CD4-positive, alpha-beta T cell treated with Interleukin-21 for 1 hour (primary cell): ENCODE measurements around the gene HFM1.
"Not testable (repeated sequence)": the region's sequence is repeated elsewhere in the genome, so short reads cannot be mapped to it uniquely, and the experiment has no call there.

Experiments
- DNase-seq: peaks from one replicate; pipeline ENCODE4 v3.0.0-alpha.2; 2020

The HFM1 gene, protein sequence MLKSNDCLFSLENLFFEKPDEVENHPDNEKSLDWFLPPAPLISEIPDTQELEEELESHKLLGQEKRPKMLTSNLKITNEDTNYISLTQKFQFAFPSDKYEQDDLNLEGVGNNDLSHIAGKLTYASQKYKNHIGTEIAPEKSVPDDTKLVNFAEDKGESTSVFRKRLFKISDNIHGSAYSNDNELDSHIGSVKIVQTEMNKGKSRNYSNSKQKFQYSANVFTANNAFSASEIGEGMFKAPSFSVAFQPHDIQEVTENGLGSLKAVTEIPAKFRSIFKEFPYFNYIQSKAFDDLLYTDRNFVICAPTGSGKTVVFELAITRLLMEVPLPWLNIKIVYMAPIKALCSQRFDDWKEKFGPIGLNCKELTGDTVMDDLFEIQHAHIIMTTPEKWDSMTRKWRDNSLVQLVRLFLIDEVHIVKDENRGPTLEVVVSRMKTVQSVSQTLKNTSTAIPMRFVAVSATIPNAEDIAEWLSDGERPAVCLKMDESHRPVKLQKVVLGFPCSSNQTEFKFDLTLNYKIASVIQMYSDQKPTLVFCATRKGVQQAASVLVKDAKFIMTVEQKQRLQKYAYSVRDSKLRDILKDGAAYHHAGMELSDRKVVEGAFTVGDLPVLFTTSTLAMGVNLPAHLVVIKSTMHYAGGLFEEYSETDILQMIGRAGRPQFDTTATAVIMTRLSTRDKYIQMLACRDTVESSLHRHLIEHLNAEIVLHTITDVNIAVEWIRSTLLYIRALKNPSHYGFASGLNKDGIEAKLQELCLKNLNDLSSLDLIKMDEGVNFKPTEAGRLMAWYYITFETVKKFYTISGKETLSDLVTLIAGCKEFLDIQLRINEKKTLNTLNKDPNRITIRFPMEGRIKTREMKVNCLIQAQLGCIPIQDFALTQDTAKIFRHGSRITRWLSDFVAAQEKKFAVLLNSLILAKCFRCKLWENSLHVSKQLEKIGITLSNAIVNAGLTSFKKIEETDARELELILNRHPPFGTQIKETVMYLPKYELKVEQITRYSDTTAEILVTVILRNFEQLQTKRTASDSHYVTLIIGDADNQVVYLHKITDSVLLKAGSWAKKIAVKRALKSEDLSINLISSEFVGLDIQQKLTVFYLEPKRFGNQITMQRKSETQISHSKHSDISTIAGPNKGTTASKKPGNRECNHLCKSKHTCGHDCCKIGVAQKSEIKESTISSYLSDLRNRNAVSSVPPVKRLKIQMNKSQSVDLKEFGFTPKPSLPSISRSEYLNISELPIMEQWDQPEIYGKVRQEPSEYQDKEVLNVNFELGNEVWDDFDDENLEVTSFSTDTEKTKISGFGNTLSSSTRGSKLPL (N-terminal part only)

DNA sequence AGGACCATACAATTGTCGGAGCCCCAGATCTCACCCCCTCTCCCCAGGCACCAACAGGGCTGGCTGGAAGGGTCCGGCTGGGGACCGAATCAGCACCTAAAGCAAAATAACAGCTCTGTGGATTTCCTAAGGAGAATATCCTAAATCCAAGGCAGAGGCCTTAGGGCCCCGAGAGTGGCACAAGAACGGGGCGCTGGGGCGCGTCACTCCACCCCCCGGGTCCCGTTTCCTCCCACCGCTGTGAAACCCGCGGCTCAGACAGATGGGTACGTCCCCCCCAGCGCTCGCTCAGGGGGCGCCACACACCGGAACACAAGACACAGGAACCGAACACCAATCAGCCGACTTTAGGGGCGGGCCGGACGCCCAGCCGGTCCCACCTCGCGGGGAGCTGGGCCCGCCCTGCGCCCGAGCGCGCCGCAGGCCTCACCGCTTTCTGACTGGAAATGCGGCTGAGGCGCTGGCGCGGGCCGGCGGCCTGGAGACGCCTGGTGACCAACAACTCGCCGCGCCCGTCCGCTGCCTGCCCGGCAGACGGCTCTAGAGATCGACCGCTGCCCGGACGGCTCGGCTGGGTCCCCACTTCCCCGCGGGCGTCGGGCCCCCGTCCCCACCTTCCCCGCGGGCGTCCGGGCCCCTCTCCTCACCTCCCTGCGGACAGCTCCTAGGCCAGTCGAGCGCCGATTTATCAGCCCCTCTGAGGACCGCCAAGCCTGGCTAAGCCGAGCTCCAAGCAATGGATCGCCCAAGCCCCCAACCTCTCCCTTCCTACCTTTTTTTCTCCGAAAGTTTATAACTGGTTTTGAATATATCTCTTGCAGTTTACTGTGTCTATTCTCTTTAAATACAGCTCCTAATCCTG lies at the start of gene HFM1:
Gene HFM1 (minus strand): TSS at position 687 of the 862 bp plus-strand sequence. CDS start 3,755 bp downstream, outside the sequence.
- DNase-seq: peak; percentile 43

DNA sequence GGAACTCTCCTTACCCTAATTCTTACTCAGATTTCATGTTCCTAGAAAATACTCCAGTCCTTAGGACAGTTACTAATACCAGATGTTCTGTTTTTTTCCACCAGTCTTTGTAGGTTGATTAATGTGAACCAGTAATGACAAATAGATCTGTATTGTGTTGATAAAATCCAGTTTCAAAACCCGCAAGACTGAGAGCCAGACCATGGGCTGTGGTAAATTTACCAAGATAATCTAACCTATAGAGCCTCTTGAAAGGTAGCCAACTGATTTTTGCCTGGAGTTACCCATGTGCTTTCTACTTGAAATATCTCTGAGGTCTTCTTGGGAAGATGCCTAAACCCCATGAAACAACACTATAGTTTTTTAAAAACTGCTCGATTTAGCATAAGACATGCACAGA lies 49.5 kb upstream of the HFM1 start:
- no peak for DNase-seq

DNA sequence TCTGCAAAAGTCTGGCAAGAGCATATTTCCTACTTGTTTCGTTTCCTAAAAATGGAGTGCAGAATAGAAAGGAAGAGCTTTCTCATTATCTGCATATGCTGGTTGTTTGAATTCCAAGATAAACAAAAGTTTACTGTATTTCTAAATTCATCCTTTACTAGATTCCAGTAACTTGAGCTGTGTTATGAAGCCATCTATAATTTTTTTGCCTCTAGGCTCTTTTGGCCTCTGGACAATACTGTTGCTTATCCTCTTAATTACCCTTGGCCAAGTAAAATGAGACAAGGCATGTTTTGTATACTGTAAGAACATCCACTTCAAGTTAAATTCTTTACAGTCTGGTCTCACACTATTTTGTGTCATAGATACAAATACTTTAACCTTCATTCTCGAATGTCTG lies 45.6 kb upstream of the HFM1 start:
- DNase-seq: no peak

DNA sequence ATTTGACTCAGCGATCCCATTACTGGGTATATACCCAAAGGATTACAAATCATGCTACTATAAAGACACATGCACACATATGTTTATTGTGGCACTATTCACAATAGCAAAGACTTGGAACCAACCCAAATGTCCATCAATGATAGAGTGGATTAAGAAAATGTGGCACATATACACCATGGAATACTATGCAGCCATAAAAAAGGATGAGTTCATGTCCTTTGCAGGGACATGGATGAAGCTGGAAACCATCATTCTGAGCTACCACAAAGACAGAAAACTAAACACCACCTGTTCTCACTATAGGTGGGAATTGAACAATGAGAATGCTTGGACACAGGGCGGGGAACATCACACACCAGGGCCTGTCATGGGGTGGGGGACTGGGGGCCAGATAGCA lies 43.1 kb upstream of the HFM1 start:
- not testable (repeated sequence) for DNase-seq

DNA sequence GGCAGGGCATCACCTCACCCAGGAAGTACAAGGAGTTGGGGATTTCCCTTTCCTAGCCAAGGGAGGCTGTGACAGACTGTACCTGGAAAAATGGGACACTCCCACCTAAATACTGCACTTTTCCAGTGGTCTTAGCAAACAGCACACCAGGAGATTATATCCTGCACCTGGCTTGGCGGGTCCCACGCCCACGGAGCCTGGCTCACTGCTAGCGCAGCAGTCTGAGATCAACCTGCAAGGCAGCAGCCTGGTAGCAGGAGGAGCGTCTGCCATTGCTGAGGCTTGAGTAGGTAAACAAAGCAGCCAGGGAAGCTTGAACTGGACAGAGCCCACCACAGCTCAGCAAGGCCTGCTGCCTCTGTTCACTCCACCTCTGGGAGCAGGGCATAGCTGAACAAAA lies 37.3 kb upstream of the HFM1 start:
- not testable (repeated sequence) for DNase-seq

DNA sequence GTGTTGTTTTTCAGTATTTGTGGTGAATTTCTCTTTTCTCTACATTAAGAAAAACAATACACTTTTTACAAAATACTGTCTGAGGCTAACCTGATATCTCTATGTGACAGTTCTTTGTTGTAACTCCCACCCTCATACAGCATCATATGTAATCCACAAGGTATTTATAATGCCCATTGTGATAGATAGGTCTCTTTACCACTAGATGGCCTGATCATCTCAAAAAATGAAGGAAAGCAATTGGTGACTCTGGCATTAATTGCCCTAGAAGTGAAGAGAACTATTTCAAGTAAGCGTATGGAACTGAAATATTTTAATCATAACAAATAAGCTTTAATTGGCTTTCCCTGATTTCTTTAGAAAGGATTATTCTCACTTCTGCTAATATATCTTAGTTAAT lies 36.2 kb upstream of the HFM1 start:
- DNase-seq: no peak

DNA sequence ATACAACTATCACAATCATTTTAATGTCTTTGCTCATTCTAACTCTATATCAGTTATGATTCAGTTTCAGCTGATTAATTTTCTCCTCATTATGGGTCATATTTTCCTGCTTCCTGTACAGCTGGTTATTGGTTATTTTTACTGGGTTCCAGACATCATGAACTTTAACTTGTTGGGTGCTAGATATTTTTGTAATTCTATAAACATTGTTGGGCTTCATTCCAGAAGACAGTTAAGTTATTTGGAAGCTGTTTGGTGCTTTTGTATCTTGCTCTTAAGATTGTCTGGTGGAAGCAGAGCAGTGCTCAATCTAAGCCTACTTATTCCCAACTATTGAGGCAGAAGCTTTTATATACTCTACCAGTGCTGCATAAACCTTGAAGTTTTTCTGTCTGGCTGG lies 34.4 kb upstream of the HFM1 start:
- DNase-seq: no peak

DNA sequence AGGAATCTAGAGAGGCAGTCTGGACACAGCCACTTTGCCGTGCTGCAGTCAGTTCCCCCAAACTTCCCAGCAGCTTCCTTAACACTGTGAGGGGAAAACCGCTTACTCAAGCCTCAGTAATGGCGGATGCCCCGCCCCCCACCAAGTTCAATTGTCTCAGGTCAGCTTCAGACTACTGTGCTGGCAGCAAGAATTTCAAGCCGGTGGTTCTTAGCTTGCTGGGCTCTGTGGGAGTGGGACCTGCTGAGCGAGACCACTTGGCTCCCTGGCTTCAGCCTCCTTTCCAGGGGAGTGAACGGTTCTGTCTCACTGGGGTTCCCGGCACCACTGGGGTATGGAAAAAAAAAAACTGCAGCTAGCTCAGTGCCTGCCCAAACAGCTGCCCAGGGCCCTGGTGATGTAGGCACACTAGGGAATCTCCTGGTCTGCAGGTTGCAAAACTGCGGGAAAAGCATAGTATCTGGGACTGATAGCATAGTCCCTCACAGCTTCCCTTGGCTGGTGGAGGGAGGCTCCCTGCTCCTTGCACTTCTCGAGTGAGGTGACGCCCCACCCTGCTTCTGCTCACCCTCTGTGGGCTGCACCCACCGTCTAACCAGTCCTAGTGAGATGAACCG lies 23.7 kb upstream of the HFM1 start:
- no peak for DNase-seq

DNA sequence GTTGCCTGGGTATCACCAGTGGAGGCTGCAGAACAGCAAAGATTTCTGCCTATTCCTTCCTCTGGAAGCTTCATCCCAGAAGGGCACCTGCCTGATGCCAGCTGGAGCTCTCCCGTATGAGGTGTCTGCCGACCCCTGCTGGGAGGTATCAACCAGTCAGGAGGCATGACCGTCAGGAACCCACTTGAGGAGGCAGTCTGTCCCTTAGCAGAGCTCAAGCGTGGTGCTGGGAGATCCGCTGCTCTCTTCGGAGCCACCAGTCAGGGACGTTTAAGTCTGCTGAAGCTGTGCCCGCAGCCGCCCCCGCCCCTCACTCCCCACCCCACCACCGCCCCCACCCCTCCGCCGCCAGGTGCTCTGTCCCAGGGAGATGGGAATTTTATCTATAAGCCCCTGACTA lies 23.1 kb upstream of the HFM1 start:
- no peak for DNase-seq

DNA sequence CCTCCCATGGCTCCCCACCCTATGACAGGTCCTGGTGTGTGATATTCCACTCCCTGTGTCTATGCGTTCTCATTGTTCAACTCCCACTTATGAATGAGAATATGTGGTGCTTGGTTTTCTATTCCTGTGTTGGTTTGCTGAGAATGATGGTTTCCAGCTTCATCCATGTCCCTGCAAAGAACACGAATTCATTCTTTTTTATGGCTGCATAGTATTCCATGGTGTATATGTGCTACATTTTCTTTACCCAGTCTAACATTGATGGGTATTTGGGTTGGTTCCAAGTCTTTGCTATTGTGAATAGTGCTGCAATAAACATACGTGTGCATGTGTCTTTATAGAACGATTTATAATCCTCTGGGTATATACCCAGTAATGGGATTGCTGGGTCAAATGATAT lies 17.9 kb upstream of the HFM1 start:
- DNase-seq: not testable (repeated sequence)

DNA sequence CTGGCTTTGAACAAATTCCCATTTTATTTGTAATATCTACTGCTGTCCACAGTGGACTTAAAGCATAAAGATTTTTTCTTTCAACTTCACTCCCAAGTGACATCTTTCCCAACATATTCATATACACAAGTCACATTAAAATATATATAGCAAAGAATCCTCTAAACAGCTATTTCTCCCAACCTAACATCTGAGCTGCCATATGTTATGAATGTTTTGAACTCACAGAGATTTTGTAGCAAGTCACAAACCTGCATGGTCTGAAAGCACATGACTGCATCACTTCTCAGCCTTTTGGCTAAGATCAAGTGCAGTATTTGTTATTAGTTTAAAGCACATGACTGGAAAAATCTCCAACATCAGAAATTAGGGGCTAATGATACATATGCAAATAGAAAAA lies 7.7 kb upstream of the HFM1 start:
- DNase-seq: no peak

DNA sequence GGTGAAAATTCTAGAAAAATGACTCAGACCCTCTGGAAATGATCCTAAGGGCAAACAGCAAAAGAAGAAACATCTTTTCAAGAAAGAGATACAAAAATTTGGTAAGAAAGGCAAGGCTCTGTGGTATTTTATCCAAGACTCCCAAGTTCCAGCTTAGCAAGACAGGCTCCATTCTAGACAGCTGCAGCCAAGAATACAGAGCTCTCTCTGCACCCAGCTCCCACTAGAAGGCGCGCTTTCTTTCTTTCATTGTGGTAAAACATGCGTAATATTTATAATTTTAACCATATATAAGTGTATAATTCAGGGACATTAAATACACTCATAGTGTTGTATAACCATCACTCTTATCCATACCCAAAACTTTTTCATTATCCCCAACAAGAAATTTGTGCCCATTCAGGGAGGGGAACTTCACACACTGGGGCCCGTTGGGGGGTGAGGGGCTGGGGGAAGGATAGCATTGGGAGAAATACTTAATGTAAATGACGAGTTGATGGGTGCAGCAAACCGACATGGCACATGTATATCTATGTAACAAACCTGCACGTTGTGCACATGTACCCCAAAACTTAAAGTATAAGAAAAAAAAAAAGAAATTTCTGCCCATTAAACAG lies 2.2 kb upstream of the HFM1 start:
- no peak for DNase-seq

DNA sequence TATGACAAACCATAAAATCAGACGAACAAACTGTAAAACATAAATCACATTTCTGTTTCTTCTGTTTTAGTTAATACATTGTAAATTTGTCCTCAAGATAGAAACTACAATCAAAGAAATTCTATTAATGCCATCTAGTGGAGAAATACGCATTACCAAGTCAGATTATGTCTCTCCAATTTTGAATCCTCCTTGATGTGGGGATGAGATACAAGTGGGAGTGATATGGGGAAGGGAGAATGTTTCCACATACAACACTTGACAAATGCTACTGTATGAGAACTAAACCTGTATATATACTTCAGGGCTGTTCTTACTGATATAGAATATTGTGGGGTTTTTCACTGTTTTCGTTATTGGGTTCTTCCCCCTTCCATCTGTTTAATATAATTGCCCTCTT lies 2.6 kb downstream of the HFM1 start:
- DNase-seq: no peak

DNA sequence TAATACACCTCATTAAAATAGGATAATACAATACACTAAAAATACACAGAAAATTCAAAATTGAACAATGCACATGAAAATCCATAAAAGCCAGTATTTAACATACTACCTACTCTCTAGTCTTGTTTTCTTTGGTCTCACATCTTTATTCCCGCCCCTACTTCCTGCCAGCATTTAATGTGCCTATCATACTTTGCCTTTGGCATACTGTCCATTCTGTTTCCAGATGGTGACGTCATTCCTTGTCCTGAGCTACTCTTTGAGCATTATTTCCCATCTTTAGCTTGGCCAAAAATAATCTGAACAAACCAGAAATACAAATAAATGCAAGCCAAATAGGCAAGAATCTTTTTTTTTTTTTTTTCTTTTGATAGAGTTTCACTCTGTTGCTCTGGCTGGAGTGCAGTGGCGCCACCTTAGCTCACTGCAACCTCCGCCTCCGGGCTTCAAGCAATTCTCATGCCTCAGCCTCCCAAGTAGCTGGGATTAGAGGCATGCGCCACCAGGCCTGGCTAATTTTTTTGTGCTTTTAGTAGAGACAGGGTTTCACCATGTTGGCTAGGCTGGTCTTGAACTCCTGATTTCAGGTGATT lies 4.4 kb downstream of the HFM1 start:
- no peak for DNase-seq

DNA sequence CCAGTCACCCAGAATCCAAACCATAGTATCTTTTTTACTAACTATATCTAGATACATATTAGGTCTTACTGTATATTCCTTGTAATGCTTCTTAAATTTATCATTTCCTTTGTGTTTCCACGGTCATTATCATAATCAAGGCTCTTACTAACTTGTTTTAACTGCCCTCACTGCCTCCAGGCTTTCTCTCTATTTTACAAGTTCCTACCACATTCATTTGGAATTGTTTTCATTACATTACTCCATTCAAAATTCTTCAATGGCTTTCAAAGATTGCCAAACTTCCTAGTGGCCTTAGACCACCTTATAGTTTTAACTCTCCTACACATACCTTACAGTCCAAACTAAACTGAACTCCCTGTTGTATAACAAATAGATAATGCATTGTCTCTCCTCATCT lies 6.3 kb downstream of the HFM1 start:
- no peak for DNase-seq

DNA sequence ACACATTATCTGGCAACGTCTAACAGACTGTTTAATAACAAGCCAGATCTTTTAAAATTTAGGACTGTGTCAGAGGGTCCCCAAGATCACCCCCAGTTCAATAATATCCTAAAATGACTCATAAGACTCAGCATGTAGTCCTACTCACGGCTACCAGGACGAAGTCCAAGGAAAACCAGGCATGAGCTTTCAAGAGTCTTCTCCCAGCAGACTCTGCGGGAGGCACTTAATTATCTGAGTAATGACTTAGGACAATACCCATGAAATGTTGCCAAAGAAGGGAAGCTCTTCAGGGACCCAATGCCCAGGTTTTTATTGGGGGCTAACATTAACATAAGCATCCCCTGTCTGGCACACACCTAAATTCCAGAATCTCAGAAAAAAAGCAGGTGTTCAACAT lies 7.0 kb downstream of the HFM1 start:
- no peak for DNase-seq

DNA sequence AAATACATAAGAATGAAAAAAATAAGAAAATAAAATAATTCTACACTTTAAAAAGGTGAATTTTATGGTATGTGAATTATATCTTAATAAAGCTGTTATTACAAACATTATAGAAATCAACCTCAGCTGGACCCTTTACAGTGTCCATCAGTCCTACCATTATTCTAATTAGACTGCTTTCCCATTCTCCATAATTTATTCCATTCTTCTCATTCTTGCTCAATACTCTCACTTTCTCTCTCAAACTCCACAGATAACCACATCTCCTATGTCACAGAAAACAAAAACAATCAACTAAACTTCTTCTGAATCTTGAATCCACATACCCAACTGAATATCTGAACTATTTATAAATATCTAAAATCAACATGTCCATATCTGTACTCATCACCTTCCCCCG lies 11.6 kb downstream of the HFM1 start:
- no peak for DNase-seq

DNA sequence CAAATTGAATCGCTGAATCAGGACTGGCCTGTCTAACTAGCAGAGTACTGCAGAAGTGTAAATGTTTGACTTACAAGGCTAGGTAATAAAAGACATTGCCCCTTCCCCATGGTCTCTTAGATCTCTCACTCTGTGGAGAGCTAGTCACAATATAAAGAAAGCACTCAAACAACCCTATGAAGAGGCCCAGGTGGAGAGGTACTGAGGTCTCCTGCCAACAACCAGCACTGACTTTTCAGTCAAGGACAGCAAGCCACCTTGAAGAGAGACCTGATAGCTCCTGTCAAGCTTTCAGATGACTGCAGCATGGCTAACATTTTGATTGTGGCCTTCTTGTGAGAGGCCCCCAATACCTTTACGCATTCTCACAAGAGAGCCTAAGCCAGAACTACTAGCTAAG lies 18.5 kb downstream of the HFM1 start:
- no peak for DNase-seq

DNA sequence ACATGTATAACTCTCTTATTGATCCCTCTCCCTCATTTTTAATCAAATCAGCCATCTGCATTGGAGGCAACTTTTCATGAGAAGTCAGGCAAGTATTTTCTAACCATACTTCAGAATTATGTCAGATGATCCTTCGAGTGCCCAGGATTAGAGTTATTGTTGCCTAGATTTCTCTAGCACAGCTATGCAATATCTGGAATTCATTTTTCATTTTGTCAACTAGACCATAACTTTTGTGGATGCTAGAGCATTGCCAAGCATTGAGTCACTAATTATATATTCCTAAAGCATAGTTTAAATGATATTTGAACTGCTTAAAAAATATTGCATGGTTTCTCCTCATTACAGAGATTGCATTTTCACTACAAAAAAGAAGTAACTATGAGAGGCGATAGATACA lies 21.2 kb downstream of the HFM1 start:
- no peak for DNase-seq

DNA sequence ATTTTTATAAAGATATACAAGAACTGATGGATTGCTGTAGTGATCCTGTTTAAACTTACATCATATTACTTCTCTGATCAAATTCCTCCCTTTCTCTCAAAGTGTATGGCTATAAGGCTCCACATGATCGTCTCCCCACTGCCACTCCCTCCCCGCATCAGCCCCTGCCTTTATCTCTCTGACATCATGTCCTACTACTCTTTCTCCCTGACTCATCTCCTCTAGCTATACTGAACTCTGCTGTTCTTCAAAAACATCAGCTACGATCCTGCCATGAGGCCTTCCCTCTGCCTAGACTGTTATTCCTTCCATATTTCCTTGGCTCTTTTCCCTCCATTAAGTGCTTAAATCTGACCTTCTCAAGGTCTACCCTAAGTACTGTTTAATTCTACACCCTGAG lies 22.8 kb downstream of the HFM1 start:
- DNase-seq: no peak

DNA sequence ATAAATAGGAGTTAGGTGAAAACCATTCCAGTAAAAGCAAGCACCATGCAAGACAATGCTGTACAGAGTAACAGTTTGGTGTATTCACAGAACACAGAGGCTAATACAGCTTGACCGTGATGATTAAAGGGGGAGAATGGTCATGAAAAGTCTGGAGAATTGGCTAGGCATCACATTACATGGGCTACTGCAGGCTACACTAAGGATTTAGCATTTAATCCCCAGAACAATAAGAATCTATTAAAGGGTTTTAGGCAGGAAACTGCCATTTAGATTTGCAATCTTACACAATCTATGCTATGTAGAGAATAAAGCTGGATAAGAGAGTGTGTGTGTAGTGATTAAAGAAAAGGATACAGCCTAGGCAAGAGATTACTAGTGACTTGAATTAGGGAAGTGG lies 30.6 kb downstream of the HFM1 start:
- DNase-seq: no peak
